ENCODE measurements around the gene METTL21A.
A peak's percentile ranks its signal among the peaks of the same experiment; 100 is the strongest.

Gene METTL21A

DNA sequence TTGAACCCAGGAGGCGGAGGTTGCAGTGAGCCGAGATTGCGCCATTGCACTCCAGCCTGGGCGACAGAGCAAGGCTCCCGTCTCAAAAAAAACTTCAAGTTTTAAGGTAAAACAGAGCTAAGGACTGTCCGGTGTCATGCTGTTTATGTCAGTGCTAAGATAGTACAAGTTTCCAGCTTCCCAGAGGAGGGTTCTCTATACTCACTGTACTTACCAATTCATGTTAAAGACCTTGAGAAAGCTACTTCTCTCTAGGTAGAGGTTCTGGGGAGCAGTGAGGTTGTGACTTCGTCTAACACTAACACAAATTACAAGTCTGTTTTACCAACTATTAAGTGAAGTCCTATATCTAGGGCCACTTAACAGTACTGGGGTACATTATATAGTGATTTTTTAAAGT lies 18.8 kb downstream of the METTL21A start:
- H3K9me3 Mint-ChIP-seq, result no peaks in the 10 kb centered on the region
- no peaks in the 10 kb centered on the region for H3K27me3 Mint-ChIP-seq (ENCODE audit: low read depth)
- H3K27ac Mint-ChIP-seq, result no peak overlapping the region
- TF ChIP-seq, protein P1, sequence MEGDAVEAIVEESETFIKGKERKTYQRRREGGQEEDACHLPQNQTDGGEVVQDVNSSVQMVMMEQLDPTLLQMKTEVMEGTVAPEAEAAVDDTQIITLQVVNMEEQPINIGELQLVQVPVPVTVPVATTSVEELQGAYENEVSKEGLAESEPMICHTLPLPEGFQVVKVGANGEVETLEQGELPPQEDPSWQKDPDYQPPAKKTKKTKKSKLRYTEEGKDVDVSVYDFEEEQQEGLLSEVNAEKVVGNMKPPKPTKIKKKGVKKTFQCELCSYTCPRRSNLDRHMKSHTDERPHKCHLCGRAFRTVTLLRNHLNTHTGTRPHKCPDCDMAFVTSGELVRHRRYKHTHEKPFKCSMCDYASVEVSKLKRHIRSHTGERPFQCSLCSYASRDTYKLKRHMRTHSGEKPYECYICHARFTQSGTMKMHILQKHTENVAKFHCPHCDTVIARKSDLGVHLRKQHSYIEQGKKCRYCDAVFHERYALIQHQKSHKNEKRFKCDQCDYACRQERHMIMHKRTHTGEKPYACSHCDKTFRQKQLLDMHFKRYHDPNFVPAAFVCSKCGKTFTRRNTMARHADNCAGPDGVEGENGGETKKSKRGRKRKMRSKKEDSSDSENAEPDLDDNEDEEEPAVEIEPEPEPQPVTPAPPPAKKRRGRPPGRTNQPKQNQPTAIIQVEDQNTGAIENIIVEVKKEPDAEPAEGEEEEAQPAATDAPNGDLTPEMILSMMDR (IDR thresholded peaks at IDR 0.05; ENCODE audit: unreplicated experiment in 3 of 3), result no peak
- H3K36me3 Mint-ChIP-seq (ENCODE audit: low read depth), result peaks cover 37% of the 10 kb centered on the region
- H3K4me3 Mint-ChIP-seq, result no peak overlapping the region
- H3K4me1 Mint-ChIP-seq, result peaks cover 5% of the 10 kb centered on the region

DNA sequence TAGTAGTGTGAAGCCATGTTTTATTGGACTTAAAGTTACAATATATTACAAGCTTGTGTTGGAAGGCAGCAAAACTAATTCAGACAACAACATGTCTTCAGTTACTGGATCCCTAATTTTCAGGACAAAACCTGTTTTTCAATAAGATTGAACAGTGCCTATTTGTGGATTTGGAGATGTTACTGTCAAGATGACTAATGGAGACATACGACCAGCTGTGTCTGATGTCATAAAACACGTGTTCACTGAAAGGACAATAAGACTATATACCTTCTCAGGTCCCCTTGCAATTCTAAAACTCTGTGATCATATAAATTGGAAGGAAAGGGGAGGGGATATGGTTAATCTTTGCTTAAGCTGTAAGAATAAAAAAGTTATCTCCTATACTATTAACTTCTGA lies 21.7 kb downstream of the METTL21A start:
- TF ChIP-seq, protein P1 (IDR thresholded peaks at IDR 0.05; ENCODE audit: unreplicated experiment in 3 of 3), result no peak
- H3K9me3 Mint-ChIP-seq, result no peaks in the 10 kb centered on the region
- no peaks in the 10 kb centered on the region for H3K27me3 Mint-ChIP-seq (ENCODE audit: low read depth)
- peaks cover 5% of the 10 kb centered on the region for H3K4me1 Mint-ChIP-seq
- peaks cover 42% of the 10 kb centered on the region for H3K36me3 Mint-ChIP-seq (ENCODE audit: low read depth)
- peak overlapping the region in 1 of 3 experiments; percentile 12 for H3K27ac Mint-ChIP-seq
- H3K4me3 Mint-ChIP-seq, result no peak overlapping the region

DNA sequence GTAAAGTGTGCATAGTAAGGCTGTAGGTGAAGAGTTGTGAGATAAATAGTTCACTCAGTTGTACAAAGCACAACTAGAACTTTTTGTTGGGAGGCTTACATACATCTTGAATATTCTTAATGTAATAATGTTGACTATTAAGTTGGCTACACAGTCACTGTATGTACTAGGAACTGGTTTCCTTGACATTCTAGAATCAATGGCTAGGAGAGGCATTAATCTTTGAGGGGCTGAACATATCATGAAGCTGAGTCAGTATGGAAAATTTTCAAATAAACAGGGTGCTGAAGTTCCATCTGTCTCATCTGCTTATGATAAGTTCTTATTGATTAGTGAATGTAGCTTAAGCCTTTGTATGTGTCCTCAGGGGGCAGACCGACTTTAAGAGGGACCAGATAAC lies 23.4 kb downstream of the METTL21A start:
- Mint-ChIP-seq H3K4me3 (no peak overlapping the region), H3K27me3 (ENCODE audit: low read depth) (no peaks in the 10 kb centered on the region), H3K9me3 (no peaks in the 10 kb centered on the region), H3K27ac (no peak overlapping the region), H3K4me1 (peaks cover 5% of the 10 kb centered on the region), H3K36me3 (ENCODE audit: low read depth) (peaks cover 44% of the 10 kb centered on the region)
- TF ChIP-seq, protein P1 (IDR thresholded peaks at IDR 0.05; ENCODE audit: unreplicated experiment in 3 of 3), result no peak

- H3K27ac Mint-ChIP-seq, result no peak overlapping the region
- H3K36me3 Mint-ChIP-seq (ENCODE audit: low read depth), result peaks cover 52% of the 10 kb centered on the region
- TF ChIP-seq, protein P1 (IDR thresholded peaks at IDR 0.05; ENCODE audit: unreplicated experiment in 3 of 3), result no peak
- H3K4me1 Mint-ChIP-seq, result peaks cover 5% of the 10 kb centered on the region
- H3K27me3 Mint-ChIP-seq (ENCODE audit: low read depth), result no peaks in the 10 kb centered on the region
- no peak overlapping the region for H3K4me3 Mint-ChIP-seq
- no peaks in the 10 kb centered on the region for H3K9me3 Mint-ChIP-seq
These were observed 25.0 kb downstream of the METTL21A start for GRCh38 chr2:207600231-207600630.

DNA sequence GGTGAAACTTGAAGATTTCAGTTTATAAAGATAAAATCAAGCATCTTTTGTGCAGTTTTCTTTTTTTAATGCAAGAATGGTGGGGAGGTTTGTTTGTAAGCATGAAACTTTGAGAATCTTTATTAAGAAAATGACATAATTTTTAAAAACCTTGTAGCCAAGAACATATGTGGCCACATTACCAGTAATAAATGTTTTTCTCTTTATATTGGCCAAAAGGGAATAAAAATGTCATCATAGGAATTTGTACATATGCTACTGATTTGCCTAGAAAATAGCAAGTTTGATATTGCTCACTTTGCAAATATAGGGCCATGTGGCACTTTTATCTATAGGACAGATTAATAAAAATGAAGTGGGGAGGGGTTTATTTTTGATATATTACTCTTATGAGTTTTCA lies 25.6 kb downstream of the METTL21A start:
- TF ChIP-seq, protein P1 (IDR thresholded peaks at IDR 0.05; ENCODE audit: unreplicated experiment in 3 of 3), result no peak
- Mint-ChIP-seq H3K27me3 (ENCODE audit: low read depth) (no peaks in the 10 kb centered on the region), H3K4me1 (peaks cover 5% of the 10 kb centered on the region), H3K27ac (no peak overlapping the region), H3K36me3 (ENCODE audit: low read depth) (peaks cover 55% of the 10 kb centered on the region), H3K4me3 (no peak overlapping the region), H3K9me3 (no peaks in the 10 kb centered on the region)

GRCh38 chr2:207594731-207595130 lies 30.5 kb downstream of the METTL21A start:
- TF ChIP-seq, protein P1 (IDR thresholded peaks at IDR 0.05; ENCODE audit: unreplicated experiment in 3 of 3), result no peak
- H3K27ac Mint-ChIP-seq, result no peak overlapping the region
- H3K4me3 Mint-ChIP-seq, result no peak overlapping the region
- peaks cover 24% of the 10 kb centered on the region for H3K9me3 Mint-ChIP-seq
- peaks cover 83% of the 10 kb centered on the region for H3K36me3 Mint-ChIP-seq (ENCODE audit: low read depth)
- H3K27me3 Mint-ChIP-seq (ENCODE audit: low read depth), result no peaks in the 10 kb centered on the region
- H3K4me1 Mint-ChIP-seq, result no peaks in the 10 kb centered on the region
